ENCODE results near the gene HCFC1R1.

GRCh38 chr16:3049921-3050481, 26.3 kb upstream of the HCFC1R1 start:
- no peak for TF ChIP-seq CTCF (conservative IDR thresholded peaks at IDR 0.05; ENCODE audit: low read depth, low read length)
- no peak for TF ChIP-seq EZH2 (IDR thresholded peaks at IDR 0.05; ENCODE audit: borderline replicate concordance, low read depth, low read length, poor library complexity, severe bottlenecking)

Measured in A673 (cell line).